ENCODE measurements around the gene RGS17. TPM values are rescaled to one million over a fixed set of nuclear protein-coding genes. Genes with fewer than 3 reads are reported as not detected.

Gene RGS17
- total RNA-seq, 3 donors from 2014 or later = 0.29 to 1.8 (median 0.66) TPM

DNA sequence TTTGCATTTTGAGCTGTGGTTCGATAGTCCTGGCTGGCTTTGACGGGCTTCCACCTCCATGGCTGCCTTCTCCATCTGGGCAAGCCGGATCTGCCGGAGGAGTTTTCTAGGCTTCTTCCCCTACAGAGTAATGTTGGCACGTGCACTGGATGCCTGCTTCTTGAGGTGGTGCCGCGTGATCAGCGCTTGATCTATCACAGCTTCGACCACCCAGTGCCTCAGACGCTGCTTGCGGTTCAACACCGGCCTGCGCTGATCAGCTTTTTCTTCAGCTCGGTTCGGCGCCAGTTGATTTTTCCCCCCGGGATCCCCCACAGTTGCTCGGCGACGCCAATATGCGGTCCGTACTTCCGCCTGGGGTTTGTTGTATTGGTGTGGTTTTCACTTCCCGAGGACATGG lies 171.7 kb downstream of the RGS17 start:
- TF ChIP-seq POLR2AphosphoS5 (IDR thresholded peaks at IDR 0.05) (no peak), POLR2A (IDR thresholded peaks at IDR 0.05) (no peak)
- TF ChIP-seq, protein P1, sequence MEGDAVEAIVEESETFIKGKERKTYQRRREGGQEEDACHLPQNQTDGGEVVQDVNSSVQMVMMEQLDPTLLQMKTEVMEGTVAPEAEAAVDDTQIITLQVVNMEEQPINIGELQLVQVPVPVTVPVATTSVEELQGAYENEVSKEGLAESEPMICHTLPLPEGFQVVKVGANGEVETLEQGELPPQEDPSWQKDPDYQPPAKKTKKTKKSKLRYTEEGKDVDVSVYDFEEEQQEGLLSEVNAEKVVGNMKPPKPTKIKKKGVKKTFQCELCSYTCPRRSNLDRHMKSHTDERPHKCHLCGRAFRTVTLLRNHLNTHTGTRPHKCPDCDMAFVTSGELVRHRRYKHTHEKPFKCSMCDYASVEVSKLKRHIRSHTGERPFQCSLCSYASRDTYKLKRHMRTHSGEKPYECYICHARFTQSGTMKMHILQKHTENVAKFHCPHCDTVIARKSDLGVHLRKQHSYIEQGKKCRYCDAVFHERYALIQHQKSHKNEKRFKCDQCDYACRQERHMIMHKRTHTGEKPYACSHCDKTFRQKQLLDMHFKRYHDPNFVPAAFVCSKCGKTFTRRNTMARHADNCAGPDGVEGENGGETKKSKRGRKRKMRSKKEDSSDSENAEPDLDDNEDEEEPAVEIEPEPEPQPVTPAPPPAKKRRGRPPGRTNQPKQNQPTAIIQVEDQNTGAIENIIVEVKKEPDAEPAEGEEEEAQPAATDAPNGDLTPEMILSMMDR (IDR thresholded peaks at IDR 0.05) = no peak
- Histone ChIP-seq H3K9me3 (no peaks in the 10 kb centered on the region), H3K36me3 (no peaks in the 10 kb centered on the region), H3K27ac (no peak overlapping the region), H3K4me1 (no peaks in the 10 kb centered on the region), H3K4me3 (no peak overlapping the region), H3K27me3 (no peaks in the 10 kb centered on the region)
- DNase-seq (ENCODE audit: low spot score in 2 of 2) = no peak
- intact Hi-C loops (cut with DNase I; ENCODE audit: low total_unique reads) = no loop called here

DNA sequence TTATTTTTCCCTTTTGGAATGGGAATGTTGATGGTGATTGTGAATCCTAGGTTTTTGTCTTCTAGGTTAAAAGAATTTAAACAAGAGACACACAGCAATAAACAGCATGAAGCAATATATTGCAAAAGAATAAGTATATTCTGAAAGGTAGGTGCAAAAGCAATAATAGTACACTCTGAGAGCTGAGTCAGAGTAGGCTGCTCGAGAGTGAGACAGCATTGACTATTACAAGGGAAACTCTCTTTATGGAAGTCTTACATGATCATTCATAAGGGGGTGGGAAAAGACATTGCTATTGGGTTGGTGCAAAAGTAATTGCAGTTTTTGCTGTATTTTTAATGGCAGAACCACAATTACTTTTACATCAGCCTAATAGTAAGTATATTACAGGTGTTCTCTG lies 173.3 kb downstream of the RGS17 start:
- no peaks in the 10 kb centered on the region for H3K9me3 ChIP-seq
- H3K36me3 ChIP-seq = no peaks in the 10 kb centered on the region
- no peak for TF ChIP-seq POLR2AphosphoS5 (IDR thresholded peaks at IDR 0.05)
- TF ChIP-seq POLR2A (IDR thresholded peaks at IDR 0.05) = no peak
- TF ChIP-seq, protein P1 (IDR thresholded peaks at IDR 0.05) = no peak
- H3K27me3 ChIP-seq = no peaks in the 10 kb centered on the region
- no peak overlapping the region for H3K27ac ChIP-seq
- no peak for DNase-seq (ENCODE audit: low spot score in 2 of 2)
- intact Hi-C loops (cut with DNase I; ENCODE audit: low total_unique reads) = no loop called here
- no peaks in the 10 kb centered on the region for H3K4me1 ChIP-seq
- no peak overlapping the region for H3K4me3 ChIP-seq

Other genes with a start within 250 kb of the RGS17 start
- gene FBXO5, start 148.2 kb downstream of the RGS17 start, total RNA-seq = 1 to 10 TPM; 4.0 to 7.0 (median 4.3) TPM
- gene MTRF1L, start 128.6 kb downstream of the RGS17 start, total RNA-seq = 10 to 100 TPM; 13.1 to 19.8 (median 14.6) TPM

Measured in breast epithelium (tissue), 4 donors.